Prostate gland (tissue), 2 donors: ENCODE data around the gene STAT5A. TPM values are rescaled to one million over a fixed set of nuclear protein-coding genes. Genes with fewer than 3 reads are reported as not detected.
"Not testable (repeated sequence)": the region's sequence is repeated elsewhere in the genome, so short reads cannot be mapped to it uniquely, and the experiment has no call there.

Source experiments
- DNase-seq: peaks from one replicate; pipeline ENCODE4 v3.0.0-alpha.2; 2019; ENCODE audit warnings: low spot score
- H3K27ac ChIP-seq, 2 donors: fragments of 200-600 bp; sonication (generic); 2 replicates each; pipeline ENCODE4 v1.5.1; 2017 to 2019
- H3K27me3 ChIP-seq: fragments of 200-600 bp; sonication (generic); replicated peaks from 2 replicates; pipeline ENCODE4 v1.5.1; 2019; ENCODE audit not compliant: insufficient read depth
- H3K36me3 ChIP-seq, 2 donors: fragments of 200-600 bp; sonication (generic); 1 replicate in 1 of 2; 2 replicates in 1 of 2; pipeline versions ENCODE4 v1.5.1 to v1.8.1; 2017 to 2019
- H3K4me1 ChIP-seq: fragments of 200-600 bp; sonication (generic); replicated peaks from 2 replicates; pipeline ENCODE4 v1.5.1; 2019
- H3K4me3 ChIP-seq, 2 donors: fragments of 200-600 bp; sonication (generic); 2 replicates each; pipeline ENCODE4 v1.5.1; 2017 to 2019
- H3K9me3 ChIP-seq: fragments of 200-600 bp; sonication (generic); 2 replicates; pipeline ENCODE4 v1.5.1; 2017
- CTCF ChIP-seq, 4 experiments: fragments of 200-600 bp in 2 of 4; fragments of 450-650 bp in 2 of 4; sonication (generic) in 2 of 4; IDR thresholded peaks; 1 replicate in 3 of 4; 2 replicates in 1 of 4; pipeline ENCODE4 v1.5.1; 2016 to 2019; ENCODE audit warnings: antibody characterized with exemption in 4 of 4, mild to moderate bottlenecking in 2 of 4, moderate library complexity in 2 of 4
- POLR2A ChIP-seq: fragments of 450-650 bp; IDR thresholded peaks from one replicate; pipeline ENCODE4 v1.6.1; 2016; ENCODE audit warnings: antibody characterized with exemption, mild to moderate bottlenecking
- POLR2AphosphoS5 ChIP-seq: sonication (generic); formaldehyde crosslinking; IDR thresholded peaks from one replicate; pipeline ENCODE4 v1.6.1; 2017; ENCODE audit warnings: antibody characterized with exemption
- WGBS: methylation state at CpG from one replicate; pipeline ENCODE4 v1.1.5; 2018; 5-methylcytosine and 5-hydroxymethylcytosine counted together
- intact Hi-C: fragments of 100-400 bp; cut with DNase I; formaldehyde crosslinking; loops from one replicate; pipeline ENCODE4 v1.14.2; 2022
- total RNA-seq, 2 donors: library from RNA; depleted of rRNA; stranded (reverse); fragments of >200 nt; gene quantifications; one replicate each; pipeline ENCODE4 v1.1.0, GENCODE V29; 2016

The STAT5A gene
- total RNA-seq, 2 donors from 2014 or later, result 31.1 to 45.8 TPM

- Histone ChIP-seq H3K9me3 (no peaks in the 10 kb centered on the region), H3K4me3 (no peak overlapping the region), H3K27me3 (no peaks in the 10 kb centered on the region), H3K4me1 (peaks cover 7% of the 10 kb centered on the region), H3K27ac (no peak overlapping the region), H3K36me3 (peaks cover 0 to 3% of the 10 kb centered on the region in 2 donors)
- no peak for DNase-seq
- 77% methylated on average over 14 of the region's 14 CpGs for WGBS
- TF ChIP-seq POLR2A (no peak), POLR2AphosphoS5 (no peak), CTCF (IDR thresholded peaks at IDR 0.05) (no peak)
- intact Hi-C loops, result loop anchor here (5.0 kb wide), 1 partner anchor 203 kb away; no protein-coding TSS in a partner anchor
Observed at GRCh38 chr17:42313773-42314566, 25.7 kb downstream of the STAT5A start.

- Histone ChIP-seq H3K27ac (no peak overlapping the region), H3K9me3 (no peaks in the 10 kb centered on the region), H3K27me3 (no peaks in the 10 kb centered on the region), H3K4me3 (no peak overlapping the region), H3K36me3 (peaks cover 2 to 3% of the 10 kb centered on the region in 2 donors), H3K4me1 (peaks cover 7% of the 10 kb centered on the region)
- intact Hi-C loops, result no loop called here
- no peak for DNase-seq
- 77% methylated on average over 10 of the region's 10 CpGs for WGBS
- no peak for TF ChIP-seq POLR2A
- no peak for TF ChIP-seq CTCF (IDR thresholded peaks at IDR 0.05)
- TF ChIP-seq POLR2AphosphoS5, result no peak
Observed at GRCh38 chr17:42315402-42316156, 27.3 kb downstream of the STAT5A start.

GRCh38 chr17:42316755-42317154 lies 28.5 kb downstream of the STAT5A start:
- Histone ChIP-seq H3K36me3 (peaks cover 2 to 3% of the 10 kb centered on the region in 2 donors), H3K9me3 (no peaks in the 10 kb centered on the region)
- intact Hi-C loops, result no loop called here

GRCh38 chr17:42317266-42317845 lies 29.1 kb downstream of the STAT5A start:
- peaks cover 4% of the 10 kb centered on the region for H3K4me1 ChIP-seq
- no peak overlapping the region for H3K4me3 ChIP-seq
- intact Hi-C loops, result no loop called here
- no peaks in the 10 kb centered on the region for H3K27me3 ChIP-seq
- TF ChIP-seq POLR2A, result no peak
- TF ChIP-seq CTCF (IDR thresholded peaks at IDR 0.05), result no peak
- TF ChIP-seq POLR2AphosphoS5, result no peak
- WGBS, result 65% methylated on average over 5 of the region's 5 CpGs
- DNase-seq, result no peak
- no peaks in the 10 kb centered on the region for H3K9me3 ChIP-seq
- H3K27ac ChIP-seq, result no peak overlapping the region
- peaks cover 2 to 3% of the 10 kb centered on the region in 2 donors for H3K36me3 ChIP-seq

More at GRCh38 chr17:42316755-42317154, 28.5 kb downstream of the STAT5A start:
- WGBS, result 84% methylated on average over 4 of the region's 4 CpGs
- TF ChIP-seq CTCF (IDR thresholded peaks at IDR 0.05), result no peak
- Histone ChIP-seq H3K4me1 (peaks cover 6% of the 10 kb centered on the region), H3K27ac (no peak overlapping the region), H3K27me3 (no peaks in the 10 kb centered on the region), H3K4me3 (no peak overlapping the region)
- DNase-seq, result no peak

- H3K36me3 ChIP-seq, H3K27me3 ChIP-seq, H3K4me3 ChIP-seq, H3K27ac ChIP-seq, DNase-seq, intact Hi-C loops, H3K4me1 ChIP-seq, H3K9me3 ChIP-seq: not testable (repeated sequence)
- 92% methylated on average over 6 of the region's 6 CpGs for WGBS
Observed at GRCh38 chr17:42317967-42318366, 29.7 kb downstream of the STAT5A start.
